GM19468 (cell line): ENCODE measurements around the gene PARN.

Source experiments
- ATAC-seq: cut with Tn5 transposase; IDR thresholded peaks from one replicate; pipeline ENCODE4 v1.9.1; 2021; ENCODE audit warnings: mild to moderate bottlenecking, moderate library complexity, moderate number of reproducible peaks; ENCODE audit not compliant: unreplicated experiment; ENCODE audit errors: extremely low read depth

PARN gene

DNA sequence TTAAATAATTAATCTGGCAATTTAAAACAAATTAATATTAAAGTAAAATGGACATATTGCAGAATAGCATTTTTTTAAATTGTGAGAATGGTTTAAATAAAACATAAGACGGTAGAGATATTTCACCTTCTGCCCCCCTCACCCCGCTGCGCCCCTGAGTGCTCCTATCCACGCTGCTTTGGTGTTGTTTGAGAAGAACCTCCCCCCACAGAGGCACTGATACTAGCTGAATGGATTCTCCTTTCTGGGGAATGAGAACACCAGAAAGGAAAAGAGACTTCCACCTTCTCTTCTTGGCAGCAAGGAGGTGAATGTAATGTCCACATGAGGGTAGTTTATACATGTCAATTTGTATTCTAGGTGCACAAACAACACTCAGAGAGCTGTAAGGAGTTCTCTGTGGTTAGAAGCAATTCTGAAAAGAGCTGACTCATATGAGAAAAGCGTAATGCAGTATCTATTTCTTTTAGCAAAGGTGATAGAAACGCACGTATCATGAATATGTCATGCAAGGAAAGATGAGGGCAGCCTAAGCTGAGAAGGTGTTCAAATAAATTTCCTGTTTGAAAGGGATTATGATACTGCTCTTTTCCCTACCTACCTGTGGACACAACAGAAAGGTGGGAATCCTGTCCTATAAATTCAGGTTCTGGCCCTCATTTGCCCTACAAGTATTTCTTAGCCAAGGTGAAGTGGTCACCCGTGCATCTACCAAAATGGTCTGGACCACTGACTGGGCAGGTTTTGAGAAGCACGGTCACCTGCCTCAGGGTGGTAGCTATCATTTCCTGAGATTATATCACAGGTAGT is 126.9 kb downstream of the PARN start:
- peak; percentile 51 for ATAC-seq

- ATAC-seq, result no peak
Observed at GRCh38 chr16:14502256-14502875, 127.7 kb downstream of the PARN start.

- no peak for ATAC-seq
Observed at GRCh38 chr16:14501331-14502255, 128.5 kb downstream of the PARN start.

DNA sequence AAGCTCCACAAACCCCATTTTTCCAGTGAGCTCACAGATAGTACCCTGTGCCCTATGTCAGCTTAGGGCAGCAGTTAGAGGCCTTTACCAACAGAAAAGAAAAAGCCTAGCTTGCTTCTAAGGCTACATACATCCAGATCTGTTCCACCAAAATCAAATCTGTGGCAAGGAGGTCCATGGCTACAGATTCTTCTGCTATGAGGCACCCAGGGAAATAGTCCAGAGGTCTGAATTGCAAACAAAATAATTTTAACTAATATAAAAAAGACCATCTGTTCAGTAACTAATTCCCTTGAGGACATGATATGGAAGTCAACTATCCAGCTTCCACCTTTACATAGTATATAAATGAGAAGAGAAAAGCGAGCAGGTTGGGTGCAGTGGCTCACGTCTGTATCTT is 129.3 kb downstream of the PARN start:
- ATAC-seq, result no peak

GRCh38 chr16:14499110-14499509 is 130.9 kb downstream of the PARN start:
- ATAC-seq, result no peak

DNA sequence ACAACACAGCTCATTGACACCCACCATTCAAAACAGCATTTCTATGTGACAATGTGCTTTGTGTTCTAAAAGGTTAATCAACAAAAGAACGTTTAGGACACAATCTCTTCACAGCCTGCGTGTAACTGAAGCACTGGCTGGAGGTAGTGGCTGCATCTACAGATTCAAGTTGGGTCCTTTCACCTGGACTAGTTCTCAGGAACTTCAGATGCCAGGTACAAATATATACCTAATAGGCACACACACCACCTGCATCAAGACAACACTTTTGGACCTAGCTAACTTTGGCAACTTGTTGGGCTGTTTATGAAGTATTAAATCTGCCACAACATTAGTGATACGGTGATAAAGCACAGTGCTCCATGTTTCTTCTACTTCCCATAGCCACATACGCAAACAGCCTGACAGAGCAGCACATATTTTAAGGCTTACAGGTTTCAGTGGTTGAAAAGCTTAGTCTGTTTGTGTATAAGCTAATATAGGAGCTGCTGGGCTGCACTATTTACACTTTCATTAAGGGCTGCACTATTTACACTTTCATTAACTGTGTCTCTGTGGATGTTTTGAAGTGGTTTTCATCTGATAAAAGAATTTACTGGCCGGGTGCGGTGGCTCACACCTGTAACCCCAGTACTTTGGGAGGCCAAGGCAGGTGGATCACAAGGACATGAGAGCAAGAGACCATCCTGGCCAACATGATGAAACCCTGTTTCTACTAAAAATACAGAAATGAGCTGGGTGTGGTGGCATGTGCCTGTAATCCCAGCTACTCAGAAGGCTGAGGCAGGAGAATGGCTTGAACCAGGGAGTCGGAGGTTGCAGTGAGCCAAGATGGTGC is 132.6 kb downstream of the PARN start:
- ATAC-seq, result no peak

GRCh38 chr16:14496786-14497185 is 133.3 kb downstream of the PARN start:
- ATAC-seq, result no peak

GRCh38 chr16:14496047-14496770 is 133.9 kb downstream of the PARN start:
- no peak for ATAC-seq

DNA sequence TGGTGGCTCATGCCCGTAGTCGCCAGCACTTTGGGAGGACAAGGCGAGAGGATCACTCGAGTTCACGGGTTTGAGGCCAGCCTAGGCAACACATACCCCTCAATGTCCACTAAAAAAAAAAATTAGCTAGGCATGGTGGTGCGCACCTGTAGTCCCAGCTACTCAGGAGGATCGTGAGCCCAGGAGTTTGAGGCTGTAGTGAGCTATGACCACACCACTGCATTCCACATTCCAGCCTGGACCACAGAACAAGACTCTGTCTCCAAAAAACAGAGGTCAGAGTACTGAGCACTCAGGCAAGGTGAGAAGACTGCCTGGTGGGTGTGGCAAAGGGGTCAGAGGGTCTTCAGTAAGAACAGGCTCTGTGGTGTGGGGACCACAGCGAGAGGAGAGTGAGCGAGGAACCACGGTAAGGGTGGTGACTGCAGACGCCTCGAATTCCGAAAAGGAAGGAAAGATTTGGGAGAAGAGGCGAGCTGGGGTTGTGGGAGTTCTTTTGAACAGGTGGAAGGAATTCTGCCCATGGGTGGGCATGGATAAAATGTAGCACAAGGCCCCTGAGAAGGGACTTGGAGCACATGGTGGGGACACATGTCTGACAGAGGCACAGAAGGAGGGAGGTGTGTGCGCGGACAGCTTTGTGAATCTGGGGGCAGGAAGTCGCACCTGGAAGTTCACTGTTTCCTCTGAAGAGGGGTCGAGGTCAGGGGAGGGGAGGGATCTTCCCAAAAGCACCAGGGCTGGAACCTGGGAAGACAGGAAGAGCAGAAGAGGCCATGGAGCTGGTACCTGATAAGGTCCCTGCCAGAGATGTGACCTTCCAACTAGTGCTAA is 134.6 kb downstream of the PARN start:
- no peak for ATAC-seq

DNA sequence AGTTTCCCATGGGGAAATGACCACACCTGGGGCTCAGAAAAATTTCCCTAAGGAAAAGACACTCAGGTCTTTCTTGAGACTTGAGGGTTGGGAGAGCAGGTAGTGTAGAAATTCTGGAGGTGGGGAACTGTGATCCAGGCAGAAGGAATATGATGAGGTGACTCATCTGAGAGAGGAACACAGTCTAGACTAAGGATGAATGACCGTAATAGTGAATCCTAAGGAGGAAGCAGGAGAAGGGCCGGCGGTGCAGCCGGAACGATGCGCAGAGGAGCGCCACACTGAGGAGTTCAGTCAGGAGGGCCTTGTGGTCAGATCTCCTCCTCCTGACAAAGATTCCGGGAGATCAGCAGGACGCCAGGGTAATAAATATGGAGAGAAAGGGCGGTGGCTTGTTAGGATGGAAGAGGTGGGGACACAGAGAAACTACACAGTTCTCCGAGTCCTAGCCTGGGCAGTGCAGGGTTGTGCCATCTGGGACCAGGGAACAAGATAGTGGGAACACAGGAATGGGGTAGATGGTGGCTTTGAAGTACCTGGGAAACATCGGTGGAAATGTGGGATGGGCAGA is 135.6 kb downstream of the PARN start:
- ATAC-seq, result no peak

DNA sequence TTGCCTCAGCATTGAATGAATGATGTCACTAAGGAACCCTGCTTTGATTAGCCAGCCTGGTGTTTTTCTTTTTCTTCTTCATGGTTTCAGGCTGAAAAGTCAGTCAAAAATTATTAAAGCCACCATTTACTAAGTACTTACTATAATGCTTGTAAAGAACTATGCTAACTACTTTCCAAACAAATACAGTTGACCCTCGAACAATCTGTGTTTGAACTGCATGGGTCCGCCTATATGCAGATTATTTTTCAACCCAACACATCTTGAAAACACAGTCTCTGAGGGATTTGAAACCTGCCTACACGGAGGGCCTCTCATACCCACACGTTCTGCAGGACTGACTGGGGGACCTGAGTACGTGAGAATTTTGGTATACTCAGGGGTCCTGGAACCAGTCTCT is 136.3 kb downstream of the PARN start:
- ATAC-seq, result no peak

DNA sequence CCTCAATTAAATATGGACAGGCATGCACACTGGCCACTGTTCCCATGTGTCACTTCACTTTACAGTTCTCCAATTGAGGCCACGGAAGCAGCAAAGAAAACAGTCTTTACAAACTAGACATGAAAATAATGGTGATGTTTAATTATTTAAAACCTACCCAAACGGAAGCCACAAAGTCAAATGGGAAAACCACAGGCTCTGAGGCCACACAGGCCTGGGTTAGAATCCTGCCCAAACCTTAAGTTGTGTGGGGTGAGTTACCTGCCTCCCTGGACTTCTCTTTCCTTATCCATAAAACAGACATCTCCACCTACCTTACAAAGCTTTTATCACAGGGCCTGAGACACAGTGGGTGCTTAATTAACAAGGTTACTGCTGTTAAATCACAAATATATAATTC is 137.4 kb downstream of the PARN start:
- ATAC-seq, result no peak

DNA sequence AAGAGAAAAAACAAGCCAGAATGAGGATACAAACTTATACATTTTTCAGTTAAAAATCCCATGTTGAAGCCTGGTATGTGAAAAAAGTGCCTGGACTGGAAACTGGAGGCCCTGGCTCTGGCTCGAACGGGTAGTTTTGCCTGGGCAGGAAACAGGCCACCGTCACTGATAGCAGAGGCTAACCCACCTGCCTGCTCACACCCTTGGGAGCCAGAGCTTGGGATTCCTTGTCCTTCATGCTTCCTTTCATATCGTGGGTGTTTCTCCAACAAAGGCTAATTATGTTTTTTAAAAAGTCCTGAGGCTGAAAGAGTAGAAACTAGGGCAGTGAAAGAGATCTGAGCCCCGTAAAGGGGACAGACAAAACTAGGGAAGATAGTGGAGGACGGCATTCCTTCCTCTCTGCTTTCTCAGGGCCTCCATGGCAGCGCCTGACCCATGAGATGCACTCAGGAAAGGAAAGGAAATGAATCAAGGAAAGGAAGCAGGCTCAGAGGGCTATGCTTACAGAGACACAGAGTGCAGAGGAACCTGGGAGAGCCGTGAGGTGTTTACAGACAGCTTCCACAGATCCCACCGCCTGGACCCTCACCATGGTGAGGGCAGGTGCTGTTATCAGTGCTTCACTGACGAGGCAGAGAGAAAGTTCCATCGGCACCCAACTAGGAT is 138.1 kb downstream of the PARN start:
- ATAC-seq, result no peak

DNA sequence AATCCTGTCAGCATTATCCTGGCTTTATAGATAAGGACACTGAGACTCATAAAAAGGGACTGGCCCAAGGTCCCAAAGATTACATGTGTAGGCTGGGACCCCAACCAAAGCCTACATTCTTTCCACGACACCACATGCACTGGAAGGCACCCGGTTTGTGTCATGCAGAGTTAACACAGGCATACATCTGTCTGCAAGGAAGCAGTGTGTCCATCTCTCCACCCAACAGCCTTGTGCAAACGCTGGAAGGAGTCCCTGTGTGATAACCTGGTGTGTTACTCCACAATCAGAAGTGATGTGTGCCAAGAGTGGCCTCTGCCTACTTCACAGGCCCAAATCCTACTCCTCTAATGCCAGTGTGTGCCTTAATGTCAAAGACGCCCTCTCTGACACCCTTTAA is 139.8 kb downstream of the PARN start:
- no peak for ATAC-seq

DNA sequence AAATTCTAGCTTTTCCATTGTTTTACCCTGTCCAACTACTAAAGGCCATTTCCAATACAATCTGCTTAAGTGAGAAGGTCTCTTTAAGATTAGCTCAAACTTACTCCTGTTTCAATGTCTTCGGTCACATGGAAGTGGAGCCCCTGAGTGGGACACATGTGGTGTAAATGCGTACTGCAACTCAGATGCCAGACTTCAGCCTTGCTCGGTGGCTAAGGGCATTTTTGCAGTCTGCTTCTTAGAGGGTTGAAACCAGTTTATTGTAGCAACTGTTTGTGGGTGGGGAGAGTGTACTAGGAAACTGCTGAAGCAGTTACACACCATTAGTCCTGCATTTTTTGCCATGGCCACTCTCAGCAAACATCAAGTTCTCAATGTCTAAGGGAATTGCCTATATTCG is 140.6 kb downstream of the PARN start:
- ATAC-seq, result no peak

- ATAC-seq, result no peak
Observed at GRCh38 chr16:14487579-14487978, 142.5 kb downstream of the PARN start.

- ATAC-seq, result no peak
Observed at GRCh38 chr16:14486520-14487303, 143.3 kb downstream of the PARN start.
